ENCODE results near the gene LIN37. TPM values are rescaled to one million over a fixed set of nuclear protein-coding genes. Genes with fewer than 3 reads are reported as not detected.

Gene LIN37
- total and polyA plus RNA-seq, 4 donors, result 2.6 to 7.0 (median 6.1) TPM

- Histone ChIP-seq H3K4me3 (ENCODE audit: low read depth in 1 of 3, low read length in 3 of 3) (peak overlapping the region; percentile 70 to 82 (median 81)), H3K27me3 (ENCODE audit: control insufficient read depth in 4 of 4, insufficient read depth in 4 of 4, low read length in 3 of 4) (no peaks in the 10 kb centered on the region), H3K27ac (ENCODE audit: low read depth in 1 of 2, low read length in 2 of 2) (peak overlapping the region; percentile 98 to 99), H3K9ac (ENCODE audit: low read depth in 1 of 2, low read length in 2 of 2) (peak overlapping the region in 1 of 2 donors; percentile 77), H3K9me3 (ENCODE audit: control insufficient read depth in 4 of 4, low read length in 3 of 4) (no peaks in the 10 kb centered on the region), H3K36me3 (ENCODE audit: control insufficient read depth in 4 of 4, insufficient read depth in 3 of 4, low read depth in 1 of 4, low read length in 3 of 4) (peaks cover 0 to 3% (median 0%) of the 10 kb centered on the region in 4 donors), H3K4me1 (ENCODE audit: control insufficient read depth in 4 of 4, insufficient read depth in 4 of 4, low read length in 3 of 4) (peaks cover 6 to 53% (median 37%) of the 10 kb centered on the region in 4 donors)
- 11% methylated on average over 41 of the region's 41 CpGs for WGBS
- peak; percentile 28 for TF ChIP-seq CTCF (IDR thresholded peaks at IDR 0.05; ENCODE audit: low read depth, low read length, missing input control)
- peak in 1 of 2 donors; percentile 12 for TF ChIP-seq HNF4A (conservative IDR thresholded peaks at IDR 0.05)
- TF ChIP-seq RXRA (IDR thresholded peaks at IDR 0.05), result peak in 1 of 2 donors; percentile 6
- peak; percentile 32 for TF ChIP-seq ATF3 (IDR thresholded peaks at IDR 0.05)
- TF ChIP-seq RAD21 (IDR thresholded peaks at IDR 0.05), result peak; percentile 37 to 53
- no peak for TF ChIP-seq FOXA1 (IDR thresholded peaks at IDR 0.05)
- TF ChIP-seq GABPA (IDR thresholded peaks at IDR 0.05 in 1 of 2, conservative IDR thresholded peaks at IDR 0.05 in 1 of 2), result no peak
- TF ChIP-seq SP1 (IDR thresholded peaks at IDR 0.05), result peak; percentile 56
- DNase-seq (ENCODE audit: low spot score), result peak; percentile 91
Measured at GRCh38 chr19:35744430-35745327, 3.7 kb upstream of the LIN37 start.

GRCh38 chr19:35745328-35746086 lies 2.9 kb upstream of the LIN37 start, which contains the start of the genes PSENEN and U2AF1L4:
Gene PSENEN, plus strand, starts transcription at chr19:35745651. Its CDS starts 280 bp downstream, at chr19:35745931.
Gene U2AF1L4, minus strand, starts transcription at chr19:35745418. Its CDS starts 27 bp downstream, at chr19:35745391.
- TF ChIP-seq REST (IDR thresholded peaks at IDR 0.05) (peak; percentile 11), RAD21 (IDR thresholded peaks at IDR 0.05) (no peak), HNF4A (conservative IDR thresholded peaks at IDR 0.05) (peak in 1 of 2 donors; percentile 3), EGR1 (IDR thresholded peaks at IDR 0.05; ENCODE audit: low read depth in 2 of 2) (peak; percentile 87 to 93), ATF3 (IDR thresholded peaks at IDR 0.05) (peak; percentile 3), GABPA (IDR thresholded peaks at IDR 0.05 in 1 of 2, conservative IDR thresholded peaks at IDR 0.05 in 1 of 2) (peak; percentile 78 to 94), CTCF (IDR thresholded peaks at IDR 0.05; ENCODE audit: low read depth, low read length, missing input control) (no peak), TAF1 (conservative IDR thresholded peaks at IDR 0.05) (no peak), RXRA (IDR thresholded peaks at IDR 0.05) (peak in 1 of 2 donors; percentile 28), ZBTB33 (IDR thresholded peaks at IDR 0.05) (peak; percentile 91), YY1 (IDR thresholded peaks at IDR 0.05) (peak; percentile 97)
- Histone ChIP-seq H3K9ac (ENCODE audit: low read depth in 1 of 2, low read length in 2 of 2) (peak within 1 kb of the TSS; percentile 51 to 79), H3K4me3 (ENCODE audit: low read depth in 1 of 3, low read length in 3 of 3) (peak within 1 kb of the TSS; percentile 81 to 87 (median 82)), H3K27ac (ENCODE audit: low read depth in 1 of 2, low read length in 2 of 2) (peak within 1 kb of the TSS; percentile 98 to 99), H3K27me3 (ENCODE audit: control insufficient read depth in 4 of 4, insufficient read depth in 4 of 4, low read length in 3 of 4) (no peaks in the 10 kb centered on the region), H3K36me3 (ENCODE audit: control insufficient read depth in 4 of 4, insufficient read depth in 3 of 4, low read depth in 1 of 4, low read length in 3 of 4) (peaks cover 0 to 3% (median 0%) of the 10 kb centered on the region in 4 donors), H3K4me1 (ENCODE audit: control insufficient read depth in 4 of 4, insufficient read depth in 4 of 4, low read length in 3 of 4) (peaks cover 6 to 47% (median 34%) of the 10 kb centered on the region in 4 donors), H3K9me3 (ENCODE audit: control insufficient read depth in 4 of 4, low read length in 3 of 4) (no peaks in the 10 kb centered on the region)
- DNase-seq (ENCODE audit: low spot score), result peak; percentile 91
- under 1% methylated on average over 40 of the region's 40 CpGs for WGBS

Measured in liver (tissue), 9 donors.